ENCODE results near the gene PPP1R26.
"Not testable (repeated sequence)": the region's sequence is repeated elsewhere in the genome, so short reads cannot be mapped to it uniquely, and the experiment has no call there.

PPP1R26 gene

DNA sequence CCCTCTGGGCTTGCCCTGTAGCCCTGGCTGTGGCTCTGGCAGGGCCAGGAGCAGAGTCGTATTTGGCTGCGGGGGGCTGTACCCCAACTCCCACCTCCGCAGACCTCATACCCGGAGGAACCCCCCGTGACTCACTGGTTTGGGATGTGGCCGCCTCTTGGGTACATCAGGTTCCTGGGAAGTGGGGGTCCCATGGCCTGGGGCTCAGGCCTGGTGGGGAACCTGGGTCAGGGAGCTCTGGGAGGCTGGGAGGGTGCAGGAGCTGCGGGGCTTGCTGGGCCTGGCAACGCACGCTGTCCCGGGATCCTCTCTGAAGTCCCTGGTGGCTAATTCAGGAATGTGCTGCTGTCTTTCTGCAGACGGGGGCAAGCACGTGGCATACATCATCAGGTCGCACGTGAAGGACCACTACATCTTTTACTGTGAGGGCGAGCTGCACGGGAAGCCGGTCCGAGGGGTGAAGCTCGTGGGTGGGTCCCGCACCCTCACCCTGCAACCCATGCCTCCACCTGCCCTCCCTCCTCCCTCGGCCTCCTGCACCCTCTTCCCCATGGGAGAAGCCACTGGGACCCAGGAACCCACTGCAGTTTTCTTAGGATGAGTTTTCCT is 44.0 kb downstream of the PPP1R26 start:
- no peaks in the 10 kb centered on the region for H3K9me3 Mint-ChIP-seq
- no peak overlapping the region for H3K27ac Mint-ChIP-seq
- DNase-seq (ENCODE audit: low spot score) = no peak
- no peaks in the 10 kb centered on the region for H3K4me1 Mint-ChIP-seq (ENCODE audit: low read depth)
- peaks cover 3% of the 10 kb centered on the region for H3K27me3 Mint-ChIP-seq (ENCODE audit: low read depth)
- H3K4me3 Mint-ChIP-seq = no peak overlapping the region
- H3K36me3 Mint-ChIP-seq (ENCODE audit: low read depth) = no peaks in the 10 kb centered on the region

DNA sequence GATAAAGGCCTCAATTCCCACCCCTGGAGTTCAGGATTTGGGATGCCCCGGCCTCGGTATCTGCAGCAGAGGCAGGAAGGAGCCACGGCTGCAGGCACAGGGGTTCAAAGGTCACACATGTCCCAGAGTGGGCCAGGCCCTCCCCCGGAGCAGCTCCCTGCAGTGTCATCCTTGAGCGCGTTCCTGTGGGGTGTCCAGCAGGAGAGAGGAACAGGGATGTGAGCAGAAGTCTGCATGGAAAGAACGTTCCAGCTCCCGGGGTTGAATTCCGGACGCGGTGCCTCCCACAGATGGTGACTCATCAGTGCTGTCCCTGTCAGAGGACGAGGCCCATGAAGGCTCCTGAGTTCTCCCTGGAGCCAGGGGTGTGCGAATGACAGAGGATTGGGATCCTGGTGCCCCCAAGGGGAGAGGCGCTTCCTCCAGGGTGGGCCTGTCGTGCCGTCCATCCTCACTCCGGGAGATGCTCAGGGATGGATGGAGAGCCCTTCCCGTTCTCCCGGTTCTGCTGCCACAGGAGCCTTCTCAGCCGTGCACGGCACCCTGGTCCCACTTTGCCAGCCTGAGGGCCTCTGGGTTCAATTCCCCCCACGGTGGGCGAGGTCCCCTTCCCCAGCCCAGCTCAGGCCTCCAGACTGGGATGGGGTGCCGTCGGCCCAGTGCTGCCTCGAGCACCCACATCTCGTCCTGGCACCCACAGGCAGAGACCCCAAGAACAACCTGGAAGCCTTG is 44.7 kb downstream of the PPP1R26 start:
- DNase-seq (ENCODE audit: low spot score) = no peak
- Mint-ChIP-seq H3K4me3 (no peak overlapping the region), H3K27ac (no peak overlapping the region), H3K9me3 (no peaks in the 10 kb centered on the region), H3K4me1 (ENCODE audit: low read depth) (no peaks in the 10 kb centered on the region), H3K36me3 (ENCODE audit: low read depth) (no peaks in the 10 kb centered on the region), H3K27me3 (ENCODE audit: low read depth) (peaks cover under 1% of the 10 kb centered on the region)

DNA sequence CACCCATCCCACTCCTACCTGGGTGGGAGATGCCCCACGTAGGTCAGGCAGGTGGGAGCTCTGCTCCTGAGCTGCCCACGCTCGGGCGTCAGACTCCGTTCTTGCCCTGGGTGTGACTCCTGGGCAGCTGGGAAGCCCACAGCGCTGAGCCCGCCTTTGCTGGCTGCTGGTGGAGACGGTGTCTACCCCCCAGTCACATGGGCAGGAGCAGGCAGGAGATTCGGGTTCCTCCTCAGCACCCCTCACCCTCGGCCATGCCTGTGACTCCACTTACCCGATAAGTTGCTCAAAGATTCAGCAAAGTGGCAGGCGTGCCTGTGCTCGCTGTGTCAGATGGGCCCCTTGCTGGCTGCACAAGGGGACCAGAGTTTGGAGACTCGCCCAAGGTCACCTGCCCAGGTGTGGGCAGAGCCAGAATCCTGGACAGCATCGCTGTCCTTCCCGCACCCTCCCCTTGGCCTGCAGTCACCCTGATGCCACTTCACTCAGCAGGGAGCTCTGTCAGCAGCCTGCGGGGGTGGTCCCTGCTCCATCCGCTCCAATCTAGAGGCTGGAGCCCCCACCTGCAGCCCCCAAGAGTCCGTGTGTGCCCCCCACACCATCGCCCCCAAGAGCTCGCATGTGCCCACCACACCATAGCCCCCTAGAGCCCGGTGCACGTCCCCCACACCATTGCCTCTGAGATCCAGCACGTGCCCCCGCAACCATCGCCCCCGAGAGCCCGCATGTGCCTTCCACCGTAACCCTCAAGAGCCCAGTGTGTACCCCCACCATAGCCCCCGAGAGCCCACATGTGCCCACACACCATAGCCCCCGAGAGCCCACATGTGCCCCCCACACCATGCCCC is 45.9 kb downstream of the PPP1R26 start:
- Mint-ChIP-seq H3K9me3 (no peaks in the 10 kb centered on the region), H3K4me3 (no peak overlapping the region), H3K27me3 (ENCODE audit: low read depth) (no peaks in the 10 kb centered on the region), H3K36me3 (ENCODE audit: low read depth) (no peaks in the 10 kb centered on the region), H3K4me1 (ENCODE audit: low read depth) (no peaks in the 10 kb centered on the region), H3K27ac (no peak overlapping the region)
- no peak for DNase-seq (ENCODE audit: low spot score)

DNA sequence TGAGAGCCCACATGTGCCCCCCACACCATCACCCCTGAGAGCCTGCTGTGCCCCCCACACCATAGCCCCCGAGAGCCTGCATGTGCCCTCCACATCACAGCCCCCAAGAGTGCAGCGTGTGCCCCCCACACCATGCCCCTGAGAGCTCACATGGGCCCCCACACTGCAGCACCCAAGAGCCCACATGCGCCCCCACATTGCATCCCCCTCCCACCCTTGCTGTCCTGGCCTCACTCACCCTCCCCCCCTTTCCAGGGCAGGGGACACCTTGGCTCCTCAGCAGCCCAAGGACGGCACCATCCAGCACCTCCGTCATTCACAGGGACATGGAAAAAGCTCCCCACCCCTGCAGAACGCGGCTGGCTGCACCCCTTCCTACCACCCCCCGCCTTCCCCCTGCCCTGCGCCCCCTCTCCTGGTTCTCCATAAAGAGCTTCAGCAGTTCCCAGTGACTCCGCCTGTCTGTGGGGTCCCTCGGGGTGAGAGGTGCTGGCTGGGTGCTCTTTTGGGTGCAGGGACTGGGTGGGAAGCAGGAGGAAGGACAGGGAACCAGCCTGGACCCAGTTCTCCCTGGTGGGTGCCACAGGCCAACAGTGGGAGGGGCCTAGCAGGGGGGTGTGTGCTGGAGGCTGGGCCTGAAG is 46.6 kb downstream of the PPP1R26 start:
- no peak overlapping the region for H3K27ac Mint-ChIP-seq
- H3K4me3 Mint-ChIP-seq = no peak overlapping the region

DNA sequence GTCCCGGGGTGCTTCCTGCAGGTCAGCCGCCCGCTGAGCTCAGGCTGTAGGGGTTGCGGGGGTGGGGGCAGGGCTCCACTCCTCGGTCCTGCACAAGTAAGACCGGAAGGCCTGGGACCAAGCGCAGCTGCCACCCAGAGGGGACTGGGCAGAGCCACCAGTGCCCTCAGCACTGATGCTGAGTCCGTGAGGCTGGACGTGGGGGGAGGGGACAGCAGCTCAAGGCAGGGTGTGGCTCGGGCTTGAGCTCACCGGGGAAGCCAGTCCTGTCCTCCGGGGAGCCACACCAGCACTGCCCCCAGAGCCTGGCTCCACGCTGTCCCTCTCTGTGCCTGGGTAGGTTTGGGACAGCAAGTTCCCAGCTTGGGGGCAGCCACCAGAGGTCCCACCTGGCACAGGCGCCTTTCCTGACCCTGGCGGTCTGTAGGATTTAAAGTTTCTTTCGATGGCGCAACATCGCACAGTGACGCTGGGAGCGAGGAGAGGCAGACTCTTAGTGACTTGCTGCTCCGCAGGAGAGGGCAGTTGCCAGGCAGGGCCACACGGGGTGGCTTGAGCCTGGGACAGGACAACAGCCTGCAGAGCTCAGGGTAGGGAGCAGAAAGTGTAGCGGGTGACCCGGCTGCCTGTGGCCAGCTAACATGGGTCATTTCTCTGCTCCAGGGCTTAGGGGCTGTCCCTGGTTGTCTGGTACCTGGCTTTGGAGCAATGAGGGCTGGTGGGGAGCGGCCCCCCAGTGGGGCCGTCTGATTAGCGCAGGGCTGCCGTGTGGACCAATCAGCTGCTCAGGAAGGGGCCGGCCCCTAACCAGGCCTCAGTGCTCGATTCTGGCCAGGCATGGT is 47.4 kb downstream of the PPP1R26 start:
- Mint-ChIP-seq H3K27me3 (ENCODE audit: low read depth) (no peaks in the 10 kb centered on the region), H3K4me3 (no peak overlapping the region), H3K36me3 (ENCODE audit: low read depth) (no peaks in the 10 kb centered on the region), H3K27ac (no peak overlapping the region), H3K4me1 (ENCODE audit: low read depth) (no peaks in the 10 kb centered on the region), H3K9me3 (no peaks in the 10 kb centered on the region)
- DNase-seq (ENCODE audit: low spot score) = no peak

More for the DNA sequence above, 46.6 kb downstream of the PPP1R26 start:
- Mint-ChIP-seq H3K4me1 (ENCODE audit: low read depth) (no peaks in the 10 kb centered on the region), H3K27me3 (ENCODE audit: low read depth) (no peaks in the 10 kb centered on the region), H3K36me3 (ENCODE audit: low read depth) (no peaks in the 10 kb centered on the region), H3K9me3 (no peaks in the 10 kb centered on the region)
- no peak for DNase-seq (ENCODE audit: low spot score)

DNA sequence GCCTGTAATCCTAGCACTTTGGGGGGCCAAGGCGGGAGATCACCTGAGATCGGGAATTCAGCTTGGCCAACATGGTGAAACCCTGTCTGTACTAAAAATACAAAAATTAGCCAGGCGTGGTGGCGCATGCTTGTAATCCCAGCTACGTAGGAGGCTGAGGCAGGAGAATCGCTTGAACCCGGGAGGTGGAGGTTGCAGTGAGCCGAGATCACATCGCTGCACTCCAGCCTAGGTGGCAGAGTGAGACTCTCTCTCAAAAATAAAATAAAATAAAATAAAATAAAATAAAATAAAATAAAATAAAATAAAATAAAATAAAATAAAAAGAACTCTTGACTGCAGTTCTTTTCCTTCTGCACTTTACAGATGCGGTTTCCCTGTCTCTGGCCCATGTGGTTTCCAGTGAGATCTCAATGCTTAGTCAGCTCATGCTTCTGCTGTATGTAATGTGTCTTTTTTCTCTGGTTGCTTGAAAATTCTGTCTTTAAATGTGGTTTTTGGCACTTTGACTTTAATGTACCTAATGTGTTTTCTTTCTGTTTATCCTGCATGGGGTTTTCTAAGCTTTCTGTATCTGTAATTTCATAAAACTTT is 49.4 kb downstream of the PPP1R26 start:
- DNase-seq (ENCODE audit: low spot score) = not testable (repeated sequence)

DNA sequence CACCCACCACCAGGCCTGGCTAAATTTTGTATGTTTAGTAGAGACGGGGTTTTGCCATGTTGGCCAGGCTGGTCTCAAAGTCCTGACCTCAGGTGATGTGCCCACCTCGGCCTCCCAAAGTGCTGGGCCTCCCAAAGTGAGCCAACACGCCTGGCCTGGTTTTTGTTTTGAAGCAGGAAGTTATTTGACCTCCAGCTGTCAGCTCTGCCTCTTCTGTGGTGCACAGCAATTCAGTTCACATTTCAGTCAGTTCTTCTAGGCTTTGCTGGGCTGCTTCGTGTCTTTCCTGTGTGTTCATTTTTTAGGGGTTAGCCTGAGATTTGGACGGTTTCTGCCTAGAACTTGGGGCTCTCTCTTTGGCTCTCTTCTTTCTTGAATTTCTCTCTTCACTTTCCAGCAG is 50.6 kb downstream of the PPP1R26 start:
- Mint-ChIP-seq H3K9me3 (no peaks in the 10 kb centered on the region), H3K27ac (no peak overlapping the region), H3K4me3 (no peak overlapping the region), H3K27me3 (ENCODE audit: low read depth) (peaks cover 4% of the 10 kb centered on the region), H3K4me1 (ENCODE audit: low read depth) (no peaks in the 10 kb centered on the region), H3K36me3 (ENCODE audit: low read depth) (no peaks in the 10 kb centered on the region)
- no peak for DNase-seq (ENCODE audit: low spot score)

More for the DNA sequence above, 49.4 kb downstream of the PPP1R26 start:
- H3K27me3 Mint-ChIP-seq (ENCODE audit: low read depth); H3K4me1 Mint-ChIP-seq (ENCODE audit: low read depth); H3K27ac Mint-ChIP-seq; H3K9me3 Mint-ChIP-seq; H3K36me3 Mint-ChIP-seq (ENCODE audit: low read depth); H3K4me3 Mint-ChIP-seq: not testable (repeated sequence)

DNA sequence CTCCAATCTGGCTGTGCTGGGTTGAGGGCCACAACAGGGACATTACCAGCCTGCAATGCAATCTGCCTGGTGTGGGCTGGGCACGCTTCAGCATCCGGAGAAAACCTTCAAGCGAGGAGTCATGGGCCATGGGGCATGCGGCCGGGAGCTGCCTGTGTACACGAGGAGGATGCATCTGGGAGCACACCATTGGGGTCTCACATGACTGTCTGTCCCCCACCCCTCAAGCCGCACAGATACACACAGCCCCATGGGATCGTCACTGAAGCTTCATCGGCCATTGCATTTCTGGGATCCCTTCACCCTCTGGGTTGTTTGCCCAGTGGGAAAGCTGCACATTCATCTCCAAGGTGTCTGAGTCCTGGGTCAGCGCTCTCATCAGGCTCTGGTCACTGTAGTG is 51.5 kb downstream of the PPP1R26 start:
- no peaks in the 10 kb centered on the region for H3K4me1 Mint-ChIP-seq (ENCODE audit: low read depth)
- no peak overlapping the region for H3K27ac Mint-ChIP-seq
- peaks cover 4% of the 10 kb centered on the region for H3K27me3 Mint-ChIP-seq (ENCODE audit: low read depth)
- H3K36me3 Mint-ChIP-seq (ENCODE audit: low read depth) = no peaks in the 10 kb centered on the region
- no peak overlapping the region for H3K4me3 Mint-ChIP-seq
- H3K9me3 Mint-ChIP-seq = no peaks in the 10 kb centered on the region
- no peak for DNase-seq (ENCODE audit: low spot score)

DNA sequence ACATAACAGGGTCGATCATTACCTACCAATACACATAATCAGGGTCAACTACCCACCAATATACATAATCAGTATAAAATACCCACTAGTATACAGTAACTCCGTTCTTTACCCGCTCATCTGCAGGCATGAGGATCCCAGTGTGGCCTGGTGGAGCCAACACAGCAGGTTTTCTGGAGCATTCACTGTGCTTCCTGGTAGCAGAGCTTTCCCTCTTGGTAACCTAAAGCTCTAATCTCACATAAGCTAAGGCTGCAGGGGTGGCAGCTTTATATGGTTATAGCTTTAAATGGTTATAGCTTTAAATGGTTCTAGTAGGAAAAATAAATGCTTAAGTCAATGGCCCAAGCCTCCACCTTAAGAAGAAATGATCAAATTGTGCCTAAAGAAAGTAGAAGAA is 53.5 kb downstream of the PPP1R26 start:
- Mint-ChIP-seq H3K27me3 (ENCODE audit: low read depth) (peaks cover 4% of the 10 kb centered on the region), H3K4me1 (ENCODE audit: low read depth) (no peaks in the 10 kb centered on the region), H3K27ac (no peak overlapping the region), H3K9me3 (no peaks in the 10 kb centered on the region), H3K36me3 (ENCODE audit: low read depth) (no peaks in the 10 kb centered on the region), H3K4me3 (no peak overlapping the region)
- DNase-seq (ENCODE audit: low spot score) = no peak

DNA sequence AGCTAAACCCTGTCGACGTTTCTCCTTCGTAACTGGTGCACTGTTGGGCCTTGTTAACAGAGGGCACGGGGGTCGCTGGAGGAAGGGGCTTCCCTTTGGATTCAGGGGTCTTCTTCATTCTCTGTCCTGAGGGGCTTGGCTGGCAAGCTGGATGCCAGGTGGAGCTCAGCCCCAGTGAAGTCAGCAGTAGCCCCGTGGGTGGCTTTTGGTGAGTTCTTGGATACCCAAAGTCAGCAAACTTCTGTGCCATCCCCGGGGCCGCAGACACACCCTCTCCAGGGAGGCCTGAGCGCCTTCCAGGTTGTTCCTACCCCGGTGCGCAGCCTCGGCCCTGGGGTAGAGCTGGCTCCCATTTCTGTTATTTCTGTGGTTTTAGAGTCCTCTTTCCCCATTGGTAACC is 54.1 kb downstream of the PPP1R26 start:
- Mint-ChIP-seq H3K36me3 (ENCODE audit: low read depth) (no peaks in the 10 kb centered on the region), H3K4me1 (ENCODE audit: low read depth) (no peaks in the 10 kb centered on the region), H3K27ac (no peak overlapping the region), H3K9me3 (no peaks in the 10 kb centered on the region), H3K27me3 (ENCODE audit: low read depth) (peaks cover 4% of the 10 kb centered on the region), H3K4me3 (no peak overlapping the region)
- no peak for DNase-seq (ENCODE audit: low spot score)

DNA sequence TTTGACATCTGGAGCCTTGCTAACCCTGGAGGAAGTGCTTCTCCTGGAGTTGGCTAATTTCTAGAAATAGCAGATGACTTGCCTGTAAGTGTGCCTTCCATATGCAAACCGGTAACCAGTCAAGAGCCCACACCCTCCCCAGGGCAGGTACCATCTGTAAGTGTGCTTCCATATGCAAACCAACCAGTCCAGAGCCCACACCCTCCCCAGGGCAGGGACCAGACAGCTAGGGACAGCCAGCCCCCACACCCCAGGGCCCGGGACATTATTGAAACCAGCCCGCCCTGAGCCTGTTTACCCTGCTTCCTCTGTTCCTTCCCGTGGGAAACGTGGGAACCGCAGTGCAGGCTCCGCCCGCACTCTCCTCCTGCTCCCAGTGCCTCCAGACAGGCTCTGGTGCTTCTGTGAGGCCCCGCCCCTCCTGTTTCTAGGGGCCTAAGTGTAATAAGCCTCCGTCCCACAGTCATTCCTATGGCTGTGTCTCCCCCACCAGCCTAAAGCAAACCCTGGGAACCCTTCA is 54.7 kb downstream of the PPP1R26 start:
- H3K4me3 Mint-ChIP-seq; DNase-seq (ENCODE audit: low spot score); H3K27me3 Mint-ChIP-seq (ENCODE audit: low read depth); H3K36me3 Mint-ChIP-seq (ENCODE audit: low read depth); H3K4me1 Mint-ChIP-seq (ENCODE audit: low read depth); H3K9me3 Mint-ChIP-seq; H3K27ac Mint-ChIP-seq: not testable (repeated sequence)

DNA sequence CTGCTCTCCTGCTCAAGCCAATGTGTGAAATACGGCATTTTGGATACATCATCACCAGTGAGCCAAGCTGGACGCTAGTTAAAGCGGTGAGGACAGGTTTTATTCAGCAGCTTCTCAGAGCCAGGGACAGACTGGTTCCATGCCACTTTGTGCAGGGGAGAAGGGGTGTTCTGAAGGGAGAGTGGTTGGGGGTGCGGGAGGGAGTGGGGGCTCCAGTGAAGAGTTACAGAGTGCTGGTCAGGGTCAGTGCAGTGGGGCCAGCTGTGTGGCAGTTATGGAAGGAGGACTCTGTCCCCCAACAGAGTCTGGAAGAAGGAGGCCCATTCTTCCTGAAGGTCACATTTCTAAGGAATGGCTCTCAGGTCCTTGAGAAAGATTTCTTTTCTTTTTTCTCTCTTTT is 55.2 kb downstream of the PPP1R26 start:
- not testable (repeated sequence) for H3K27ac Mint-ChIP-seq; DNase-seq (ENCODE audit: low spot score)

DNA sequence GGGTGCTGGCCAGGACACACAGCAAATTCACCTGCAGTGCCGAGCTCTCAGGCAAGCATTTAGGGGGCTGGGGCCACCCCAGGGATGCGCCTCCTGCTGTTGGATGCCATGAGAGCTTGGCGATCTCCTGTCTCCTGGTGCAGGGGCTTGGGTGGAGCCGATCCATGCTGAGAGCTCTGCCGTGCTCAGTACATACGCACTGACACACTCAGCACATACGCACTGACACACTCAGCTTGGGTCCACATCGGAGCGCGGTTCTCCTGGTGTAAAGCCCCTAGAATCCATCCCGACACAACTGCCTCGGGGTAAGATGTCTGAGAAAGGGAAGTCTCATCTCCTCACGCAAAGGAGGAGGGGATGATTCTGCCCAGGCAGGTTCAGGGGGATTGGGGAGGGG is 56.0 kb downstream of the PPP1R26 start:
- not testable (repeated sequence) for H3K36me3 Mint-ChIP-seq (ENCODE audit: low read depth); H3K27ac Mint-ChIP-seq; H3K4me3 Mint-ChIP-seq; H3K27me3 Mint-ChIP-seq (ENCODE audit: low read depth); DNase-seq (ENCODE audit: low spot score); H3K4me1 Mint-ChIP-seq (ENCODE audit: low read depth); H3K9me3 Mint-ChIP-seq

More for the DNA sequence above, 55.2 kb downstream of the PPP1R26 start:
- not testable (repeated sequence) for H3K9me3 Mint-ChIP-seq; H3K4me3 Mint-ChIP-seq; H3K4me1 Mint-ChIP-seq (ENCODE audit: low read depth); H3K36me3 Mint-ChIP-seq (ENCODE audit: low read depth); H3K27me3 Mint-ChIP-seq (ENCODE audit: low read depth)
